HG02588 (cell line): ENCODE measurements around the gene DIO3.

Experiments used
- ATAC-seq: cut with Tn5 transposase; IDR thresholded peaks from one replicate; pipeline ENCODE4 v1.9.1; 2021; ENCODE audit warnings: mild to moderate bottlenecking, moderate library complexity; ENCODE audit not compliant: unreplicated experiment

Gene DIO3

GRCh38 chr14:101561145-101561896 lies at the start of gene DIO3:
DIO3 (plus strand) TSS chr14:101561495.
- no peak for ATAC-seq

GRCh38 chr14:101511620-101512375 lies 49.5 kb upstream of the DIO3 start:
- no peak for ATAC-seq

DNA sequence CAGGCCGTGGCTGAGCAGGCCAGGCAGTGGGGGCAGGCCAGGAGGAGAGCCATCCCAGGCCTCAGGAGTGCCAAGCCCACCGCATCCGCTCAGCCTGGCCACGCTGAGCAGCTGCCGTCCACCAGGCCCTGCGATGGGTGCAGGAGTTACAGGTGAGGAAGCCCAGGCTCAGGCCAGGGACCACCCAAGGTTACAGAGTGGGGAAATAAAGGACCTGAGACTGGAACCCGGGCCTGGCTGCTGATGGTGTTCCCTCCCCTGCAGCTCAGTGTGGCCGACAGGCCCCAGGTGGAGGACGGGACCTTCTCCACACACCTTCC lies 49.0 kb upstream of the DIO3 start:
- ATAC-seq: no peak

DNA sequence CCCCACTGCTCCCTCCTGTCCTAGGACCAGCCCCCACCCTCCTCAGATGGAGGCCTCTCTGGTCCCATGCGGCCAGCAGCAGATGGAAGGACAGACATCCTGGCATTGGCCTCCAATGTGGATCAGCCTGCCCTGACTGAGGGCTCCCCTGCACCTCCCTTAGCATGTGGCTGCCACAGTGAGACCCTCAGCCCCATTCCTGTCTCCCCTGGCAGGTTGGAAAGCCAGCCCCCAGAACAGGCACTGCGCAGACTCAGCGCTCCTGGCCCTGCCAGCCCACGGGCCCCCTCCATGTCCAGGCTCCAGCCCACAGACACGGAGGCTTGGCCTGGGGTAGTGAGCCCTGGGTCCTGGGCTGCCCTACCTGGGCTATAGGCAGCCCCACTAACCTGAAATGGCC lies 47.2 kb upstream of the DIO3 start:
- no peak for ATAC-seq

GRCh38 chr14:101516401-101516800 lies 44.9 kb upstream of the DIO3 start:
- ATAC-seq: no peak

- no peak for ATAC-seq
Measured at GRCh38 chr14:101518611-101519473, 42.5 kb upstream of the DIO3 start.

GRCh38 chr14:101520621-101521472 lies 40.4 kb upstream of the DIO3 start:
- no peak for ATAC-seq

- ATAC-seq: no peak
Measured at GRCh38 chr14:101521473-101521915, 39.8 kb upstream of the DIO3 start.

DNA sequence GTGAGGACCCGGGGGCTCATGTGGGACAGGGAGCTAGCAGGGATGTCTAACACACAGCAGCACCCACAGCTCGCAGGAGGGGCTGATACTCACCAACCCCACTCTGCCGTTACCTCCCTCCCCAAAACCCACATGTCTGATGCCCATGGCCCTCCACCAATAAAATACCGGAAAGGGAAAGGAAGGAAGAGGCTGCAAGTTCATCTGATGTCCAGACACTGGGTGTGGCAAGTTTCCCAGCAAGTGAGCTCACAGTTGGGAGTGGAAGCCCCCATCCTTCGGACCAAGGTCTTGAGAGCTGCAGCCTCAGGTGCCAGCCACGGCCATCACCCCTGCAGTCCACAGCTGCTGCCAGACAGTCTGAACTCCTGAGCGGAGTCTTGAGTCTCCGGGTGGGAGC lies 39.3 kb upstream of the DIO3 start:
- ATAC-seq: no peak

DNA sequence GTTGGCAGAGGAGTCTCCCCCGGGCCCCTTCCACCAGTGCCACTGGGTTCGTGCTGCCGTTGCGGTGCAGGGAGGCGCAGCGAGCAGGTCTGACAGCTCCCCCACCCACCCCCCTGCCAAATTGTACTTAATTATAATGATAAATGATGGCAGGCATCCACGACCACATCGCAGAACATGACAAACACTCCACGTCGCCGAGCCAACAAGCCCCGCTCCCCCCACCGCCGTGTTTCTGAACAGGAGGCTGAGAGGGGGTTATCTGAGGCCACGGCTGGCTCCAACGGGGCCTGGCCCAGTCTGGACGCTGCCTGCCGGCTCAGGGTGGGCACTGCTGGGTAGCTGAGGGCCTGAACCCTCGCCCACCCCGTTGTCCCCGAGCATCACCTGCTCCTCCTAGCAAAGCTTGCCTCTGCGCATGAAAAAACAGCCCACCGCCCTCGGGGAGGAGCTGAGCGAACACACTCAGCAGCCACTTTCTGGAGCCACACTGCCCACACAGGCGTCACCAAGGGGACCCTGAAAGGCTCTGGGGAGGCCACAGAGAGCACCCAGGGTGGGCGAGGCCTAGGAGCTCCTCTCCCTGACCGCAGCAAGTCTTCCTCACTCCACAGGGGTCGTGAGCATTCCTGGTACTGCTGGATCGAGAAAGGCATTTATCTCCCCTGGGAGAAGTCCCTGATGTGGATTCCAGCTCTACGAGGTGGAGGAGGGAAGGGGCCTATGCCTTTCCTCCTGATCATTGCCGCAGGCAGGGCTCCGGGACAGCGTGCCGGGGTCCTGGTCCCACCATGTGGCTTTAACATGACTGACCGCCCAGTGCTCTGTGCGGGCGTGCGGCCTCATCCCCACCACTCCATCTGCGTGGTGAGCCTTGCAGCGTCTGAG lies 35.4 kb upstream of the DIO3 start:
- no peak for ATAC-seq

DNA sequence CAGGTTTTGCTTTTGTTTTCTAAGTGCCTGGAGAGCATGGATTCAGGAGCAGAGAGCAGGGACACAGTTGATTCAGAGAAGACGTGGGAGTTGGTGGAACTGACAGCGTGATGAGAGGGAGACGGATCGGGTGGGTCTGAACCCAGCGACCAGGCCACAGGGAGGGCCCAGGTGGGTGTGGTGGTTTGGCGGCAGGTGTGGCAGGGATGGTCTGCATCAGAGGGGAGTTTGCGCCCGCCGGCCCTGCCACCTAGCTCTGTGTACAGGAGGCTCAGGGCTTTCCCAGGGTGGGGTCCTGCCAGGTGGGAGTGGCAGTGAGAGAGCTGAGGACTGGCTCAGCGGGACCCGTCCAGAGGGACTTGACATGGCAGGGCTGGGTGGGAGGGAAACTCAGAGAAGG lies 33.3 kb upstream of the DIO3 start:
- ATAC-seq: no peak

DNA sequence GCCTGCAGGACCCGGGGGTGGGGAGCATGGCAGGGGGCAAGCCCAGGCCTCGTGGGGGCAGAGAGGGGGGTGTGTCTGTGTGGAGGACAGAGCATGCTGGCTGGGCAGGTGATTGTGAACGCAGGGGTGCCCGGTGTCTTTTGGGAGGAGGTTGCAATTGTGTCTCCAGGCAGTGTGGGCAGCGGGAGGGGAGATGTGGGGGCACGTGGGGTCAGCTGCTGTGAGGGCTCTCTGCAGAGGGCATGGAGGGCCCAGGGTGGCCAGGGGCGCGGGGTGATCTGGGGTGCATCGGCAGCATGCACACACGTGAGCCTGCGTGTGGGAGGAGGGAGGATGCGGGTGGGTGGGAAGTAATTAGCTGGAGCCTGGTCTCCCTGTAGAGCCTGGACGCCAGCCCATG lies 32.2 kb upstream of the DIO3 start:
- no peak for ATAC-seq

GRCh38 chr14:101534198-101534597 lies 27.1 kb upstream of the DIO3 start:
- ATAC-seq: no peak

DNA sequence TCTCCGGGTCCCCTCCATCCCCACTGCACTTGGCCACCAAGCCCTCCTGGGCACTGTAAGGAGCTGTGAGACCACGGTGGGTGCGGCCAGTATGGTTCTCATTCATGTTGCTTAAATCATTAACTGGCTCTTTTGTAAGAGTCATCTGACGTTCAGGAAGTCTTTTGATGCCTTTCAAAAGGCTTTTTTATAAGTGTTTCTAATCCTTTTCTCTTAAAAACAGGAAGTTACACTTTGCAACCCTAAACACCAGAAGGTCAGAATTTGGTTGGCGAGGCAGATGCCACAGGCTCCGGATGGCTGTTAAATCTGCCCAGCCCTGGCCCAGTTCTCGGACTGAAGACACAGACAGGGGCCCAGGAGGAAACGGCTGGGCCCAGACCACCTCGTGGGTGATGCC lies 26.1 kb upstream of the DIO3 start:
- no peak for ATAC-seq

GRCh38 chr14:101535701-101536207 lies 25.5 kb upstream of the DIO3 start:
- ATAC-seq: no peak

GRCh38 chr14:101537286-101537685 lies 24.0 kb upstream of the DIO3 start:
- ATAC-seq: no peak

DNA sequence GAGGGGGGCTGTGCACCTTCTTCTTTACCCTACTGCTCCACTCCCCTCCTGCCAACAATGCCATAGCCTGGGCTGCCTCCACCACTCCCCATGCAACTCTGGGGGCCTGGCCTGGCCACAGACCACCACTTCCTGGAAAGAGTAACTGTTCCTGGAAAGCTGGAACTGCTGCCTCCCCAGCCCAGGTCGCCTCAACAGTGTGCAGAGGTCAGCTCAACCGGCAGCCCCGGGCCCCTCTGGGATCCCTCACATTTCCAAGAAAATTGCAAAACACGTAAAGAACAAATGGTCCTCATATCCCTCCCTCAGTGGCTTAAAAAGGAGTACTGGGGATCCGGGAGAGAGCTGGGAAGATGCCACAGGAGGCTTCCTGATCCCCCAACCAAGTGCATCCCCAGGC lies 22.4 kb upstream of the DIO3 start:
- no peak for ATAC-seq

DNA sequence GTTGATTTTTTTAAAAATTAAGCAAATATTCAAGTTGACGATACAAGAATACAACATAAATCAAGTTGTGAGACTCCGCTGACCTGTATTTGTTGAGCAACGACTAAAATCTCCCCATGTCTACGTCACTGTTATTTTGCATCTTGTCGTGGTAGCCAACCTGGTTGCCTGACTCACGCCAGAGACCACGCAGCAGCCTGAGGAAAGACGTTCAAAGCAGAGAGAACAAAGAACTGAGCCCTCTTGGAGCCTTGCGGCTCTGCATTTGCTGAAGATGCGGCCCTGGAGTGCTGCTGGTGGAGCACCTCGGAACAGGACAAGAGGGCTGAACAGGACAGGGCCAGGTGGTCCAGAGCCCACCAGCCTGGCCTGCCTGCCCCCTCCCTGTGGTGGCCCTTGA lies 21.4 kb upstream of the DIO3 start:
- no peak for ATAC-seq
